NCI-H345 treated with DMSO at 0.1 percent for 48 hours (cell line): ENCODE data around the gene TMC7.
"Not testable (repeated sequence)": the region's sequence is repeated elsewhere in the genome, so short reads cannot be mapped to it uniquely, and the experiment has no call there.

Experiments used
- DNase-seq: peaks from one replicate; lab custom pipeline; 2025; ENCODE audit not compliant: unreplicated experiment; lab: John Stamatoyannopoulos, UW

TMC7 gene

DNA sequence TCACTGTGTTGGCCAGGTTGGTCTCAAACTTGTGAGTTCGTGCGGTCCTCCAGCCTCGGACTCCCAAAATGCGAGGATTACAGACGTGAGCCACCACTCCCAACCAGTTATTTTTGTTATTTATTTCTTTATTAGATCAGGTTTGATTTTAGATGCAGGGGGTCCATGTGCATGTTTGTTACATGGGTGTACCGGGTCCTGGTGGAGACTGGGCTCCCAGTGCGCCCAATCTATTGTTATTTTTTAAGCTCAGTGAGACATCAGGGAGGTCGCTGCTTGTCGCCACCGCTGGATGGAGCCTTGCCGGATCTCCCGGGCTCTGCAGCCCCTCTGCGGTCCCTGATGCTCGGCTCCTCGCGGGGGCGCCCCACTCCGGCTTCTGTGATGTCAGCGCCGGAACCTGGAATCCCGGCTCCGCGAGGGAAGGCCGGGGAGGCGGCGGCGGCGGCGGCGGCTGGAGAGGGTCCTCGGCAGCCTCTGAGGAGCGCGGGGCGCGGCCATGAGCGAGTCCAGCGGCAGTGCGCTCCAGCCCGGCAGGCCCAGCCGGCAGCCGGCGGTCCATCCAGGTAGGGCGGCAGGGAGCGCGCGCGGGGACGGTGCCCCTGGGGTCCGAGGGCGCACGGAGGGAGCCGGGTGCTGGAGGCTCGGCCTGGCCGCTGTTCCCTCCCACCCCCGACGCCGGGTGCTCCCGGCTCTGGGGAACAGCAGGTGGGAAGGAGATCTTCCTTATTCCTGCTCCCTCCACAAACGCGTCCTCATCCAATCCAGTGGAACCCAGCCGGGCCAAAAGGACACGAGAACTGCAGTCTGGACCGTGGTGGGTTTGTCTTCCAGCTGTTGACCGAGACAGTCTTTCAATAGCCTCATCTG is at the start of gene TMC7:
Gene TMC7, plus strand, starts transcription at position 370 of the 870 bp plus-strand sequence. Its CDS starts 130 bp downstream, at position 500.
- DNase-seq, result peak; percentile 74

DNA sequence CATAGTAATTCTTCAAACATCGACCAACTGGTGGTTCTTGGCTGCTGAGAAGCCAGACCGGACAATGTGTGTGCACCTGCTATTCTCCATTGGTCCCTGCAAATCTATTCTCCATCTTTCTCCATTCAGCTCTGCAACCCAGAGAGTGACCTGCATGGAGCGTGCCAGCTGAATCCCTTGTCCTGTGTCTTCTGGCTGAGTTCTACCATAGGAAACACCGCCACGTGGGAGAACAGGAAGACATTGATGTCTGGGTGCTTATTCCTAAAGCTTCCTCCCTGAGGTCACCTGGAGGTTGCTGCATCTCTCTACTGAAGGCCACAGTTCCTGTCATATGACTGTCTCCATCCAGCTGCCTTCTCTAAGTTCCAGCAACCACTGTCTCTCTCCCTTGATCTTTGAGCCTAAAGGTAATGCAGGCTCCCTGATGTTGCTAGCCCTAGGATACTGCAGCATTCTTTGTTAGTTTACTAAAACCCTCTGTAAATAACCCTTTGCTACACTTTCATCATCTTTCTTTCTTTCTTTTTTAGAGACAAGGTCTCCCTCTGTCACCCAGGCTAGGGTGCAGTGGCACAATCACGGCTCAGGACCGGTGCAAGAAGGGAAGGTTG is 46.9 kb upstream of the TMC7 start:
- no peak for DNase-seq

GRCh38 chr16:18937390-18937789 is 46.3 kb upstream of the TMC7 start:
- no peak for DNase-seq

DNA sequence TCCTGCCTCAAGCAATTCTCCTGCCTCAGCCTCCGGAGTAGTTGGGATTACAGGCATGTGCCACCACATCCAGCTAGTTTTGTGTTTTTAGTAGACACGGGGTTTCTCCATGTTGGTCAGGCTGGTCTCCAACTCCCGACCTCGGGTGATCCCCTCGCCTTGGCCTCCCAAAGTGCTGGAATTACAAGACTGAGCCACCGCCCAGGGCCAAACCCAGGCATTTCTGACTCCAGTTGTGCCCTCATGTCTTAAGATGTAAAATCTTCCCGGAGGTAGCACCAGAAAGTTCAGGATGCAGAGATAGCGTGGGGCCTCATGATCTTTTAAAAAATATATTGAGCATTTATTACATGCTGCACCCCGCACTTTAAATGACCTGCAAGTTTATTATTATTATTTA is 44.7 kb upstream of the TMC7 start:
- DNase-seq, result no peak

GRCh38 chr16:18941471-18941870 is 42.3 kb upstream of the TMC7 start:
- DNase-seq, result no peak

- no peak for DNase-seq
These were observed 41.7 kb upstream of the TMC7 start for GRCh38 chr16:18942061-18942460.

- no peak for DNase-seq
These were observed 40.3 kb upstream of the TMC7 start for GRCh38 chr16:18943414-18943813.

DNA sequence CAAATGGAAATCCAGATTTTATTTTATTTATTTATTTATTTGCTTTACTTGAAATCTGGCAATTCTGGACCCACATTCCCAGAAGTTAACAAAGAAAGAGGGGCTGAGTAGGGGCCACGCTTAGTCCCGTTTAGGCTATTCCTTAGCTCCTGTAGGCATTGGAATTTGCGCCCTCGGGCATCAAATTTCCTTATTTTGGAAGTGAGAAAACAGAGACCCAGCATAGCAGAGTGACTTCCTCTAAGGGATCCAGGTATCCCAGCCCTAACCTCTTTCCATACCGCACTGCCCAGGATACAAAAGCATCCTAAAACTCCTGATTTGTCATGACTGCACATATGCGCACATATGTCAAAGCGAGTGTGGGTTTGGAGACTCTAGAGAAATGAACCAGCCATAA is 38.5 kb upstream of the TMC7 start:
- no peak for DNase-seq

DNA sequence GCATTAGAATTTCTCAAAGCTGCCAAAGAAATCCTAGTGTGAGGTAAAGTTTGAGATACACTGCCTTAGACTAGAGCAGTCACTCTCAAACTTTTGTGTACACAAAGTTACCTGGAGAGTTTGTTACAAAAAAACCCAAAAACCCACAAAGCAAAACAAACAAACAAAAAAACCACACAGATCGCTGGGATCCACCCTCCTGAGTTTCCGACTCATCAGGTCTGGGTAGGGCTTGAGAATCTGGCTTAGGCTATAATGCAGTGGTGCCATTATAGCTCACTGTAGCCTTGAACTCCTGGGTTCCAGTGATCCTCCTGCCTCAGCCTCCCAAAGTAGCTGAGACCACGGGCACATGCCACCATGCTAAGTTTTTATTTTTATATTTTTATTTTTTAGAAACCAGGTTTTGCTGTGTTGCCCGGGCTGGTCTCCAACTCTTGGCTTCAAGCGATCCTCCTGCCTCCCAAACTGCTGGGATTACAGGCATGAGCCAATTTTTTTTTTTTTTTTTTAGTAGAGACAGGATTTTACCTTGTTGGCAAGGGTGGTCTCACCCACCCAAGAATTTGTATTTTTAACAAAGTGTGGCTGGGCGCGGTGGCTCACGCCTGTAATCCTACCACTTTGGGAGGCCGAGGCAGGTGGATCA is 35.2 kb upstream of the TMC7 start:
- no peak for DNase-seq

- no peak for DNase-seq
These were observed 33.1 kb upstream of the TMC7 start for GRCh38 chr16:18950469-18951185.

DNA sequence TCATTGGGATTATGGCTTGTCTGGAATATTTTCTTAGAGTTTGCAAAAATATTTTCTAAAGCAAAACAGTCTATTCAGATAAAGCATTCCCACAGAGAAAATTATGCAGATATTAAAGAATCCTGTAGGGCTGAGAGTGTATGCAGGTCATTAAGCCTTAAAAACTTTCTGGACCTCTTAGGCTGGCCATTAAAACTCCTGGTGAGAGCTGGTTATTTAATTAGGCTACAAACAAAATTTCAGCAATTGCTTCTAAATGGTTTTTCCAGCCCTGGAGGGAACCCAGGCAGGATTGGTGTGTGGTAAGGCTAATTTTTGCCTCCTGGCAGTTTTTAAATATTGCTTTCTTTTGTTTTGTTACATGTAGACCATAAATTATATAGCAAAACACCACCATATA is 30.2 kb upstream of the TMC7 start:
- no peak for DNase-seq

DNA sequence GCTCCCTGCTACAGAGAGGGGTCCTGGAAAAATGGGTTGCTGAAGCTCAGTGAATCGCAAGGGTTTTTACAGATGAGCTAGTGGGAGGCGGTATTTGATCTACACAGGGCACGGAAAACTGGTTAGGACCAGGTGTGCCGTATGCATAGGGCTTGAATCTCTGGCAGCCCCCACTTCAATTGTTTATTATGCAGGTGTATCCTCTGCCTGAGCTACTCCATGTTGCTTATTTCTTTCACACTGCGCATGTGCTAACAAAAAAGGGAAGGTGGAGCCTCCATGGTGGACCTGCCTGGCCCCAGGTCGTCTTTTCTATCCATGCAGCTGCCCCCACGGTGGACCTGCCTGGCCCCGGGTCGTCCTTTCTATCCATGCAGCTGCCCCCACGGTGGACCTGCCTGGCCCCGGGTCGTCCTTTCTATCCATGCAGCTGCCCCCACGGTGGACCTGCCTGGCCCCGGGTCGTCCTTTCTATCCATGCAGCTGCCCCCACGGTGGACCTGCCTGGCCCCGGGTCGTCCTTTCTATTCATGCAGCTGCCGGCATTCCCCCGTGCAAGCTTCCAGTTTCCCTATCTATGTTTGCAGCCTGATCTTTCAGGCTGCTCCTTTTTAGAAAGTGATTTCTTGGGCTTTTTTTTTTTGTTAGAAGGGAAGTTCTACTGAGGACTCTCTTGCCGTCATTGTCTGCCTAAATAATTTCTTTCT is 27.7 kb upstream of the TMC7 start:
- not testable (repeated sequence) for DNase-seq

GRCh38 chr16:18956658-18957241 is 27.0 kb upstream of the TMC7 start:
- not testable (repeated sequence) for DNase-seq

GRCh38 chr16:18958621-18959029 is 25.1 kb upstream of the TMC7 start:
- DNase-seq, result no peak

GRCh38 chr16:18959031-18959505 is 24.7 kb upstream of the TMC7 start:
- no peak for DNase-seq

DNA sequence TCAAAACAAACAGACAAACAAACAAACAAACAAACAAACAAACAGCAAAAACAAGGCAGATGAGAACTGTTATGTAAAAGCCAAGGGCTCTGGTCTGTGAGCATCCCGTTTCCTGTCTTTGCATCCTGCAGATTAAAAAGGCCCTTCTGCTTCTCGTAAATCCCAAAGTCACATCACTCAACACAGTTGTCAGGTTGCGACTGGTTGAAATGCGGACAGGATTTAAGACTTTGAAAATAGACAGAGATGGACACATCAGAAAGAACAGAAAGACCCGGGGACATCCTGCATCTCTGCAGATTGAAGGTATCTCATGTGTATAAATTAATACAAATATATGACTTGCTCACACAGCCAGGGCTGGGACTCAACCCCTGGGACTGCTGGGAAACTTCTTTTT is 18.2 kb upstream of the TMC7 start:
- DNase-seq, result no peak

DNA sequence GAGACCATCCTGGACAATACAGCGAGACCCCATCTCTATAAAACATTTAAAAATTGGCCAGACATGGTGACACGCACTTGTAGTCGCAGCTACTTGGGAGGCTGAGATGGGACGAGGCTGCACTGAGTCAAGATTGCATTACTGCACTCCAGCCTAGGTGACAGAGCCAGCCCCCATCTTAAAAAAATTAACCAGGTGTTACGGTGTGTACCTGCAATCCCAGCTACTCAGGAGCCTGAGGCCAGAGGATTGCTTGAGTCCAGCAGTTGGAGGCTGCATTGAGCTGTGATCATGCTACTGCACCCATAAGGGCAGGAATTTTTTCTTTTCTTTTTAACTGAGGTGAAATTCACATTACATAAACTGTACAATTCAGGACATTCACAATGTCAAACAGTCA is 16.9 kb upstream of the TMC7 start:
- DNase-seq, result no peak

GRCh38 chr16:18969050-18969854 is 14.5 kb upstream of the TMC7 start:
- DNase-seq, result peak; percentile 76

GRCh38 chr16:18969855-18970240 is 13.9 kb upstream of the TMC7 start:
- DNase-seq, result no peak
